ENCODE measurements around the gene UCHL3.

DNA sequence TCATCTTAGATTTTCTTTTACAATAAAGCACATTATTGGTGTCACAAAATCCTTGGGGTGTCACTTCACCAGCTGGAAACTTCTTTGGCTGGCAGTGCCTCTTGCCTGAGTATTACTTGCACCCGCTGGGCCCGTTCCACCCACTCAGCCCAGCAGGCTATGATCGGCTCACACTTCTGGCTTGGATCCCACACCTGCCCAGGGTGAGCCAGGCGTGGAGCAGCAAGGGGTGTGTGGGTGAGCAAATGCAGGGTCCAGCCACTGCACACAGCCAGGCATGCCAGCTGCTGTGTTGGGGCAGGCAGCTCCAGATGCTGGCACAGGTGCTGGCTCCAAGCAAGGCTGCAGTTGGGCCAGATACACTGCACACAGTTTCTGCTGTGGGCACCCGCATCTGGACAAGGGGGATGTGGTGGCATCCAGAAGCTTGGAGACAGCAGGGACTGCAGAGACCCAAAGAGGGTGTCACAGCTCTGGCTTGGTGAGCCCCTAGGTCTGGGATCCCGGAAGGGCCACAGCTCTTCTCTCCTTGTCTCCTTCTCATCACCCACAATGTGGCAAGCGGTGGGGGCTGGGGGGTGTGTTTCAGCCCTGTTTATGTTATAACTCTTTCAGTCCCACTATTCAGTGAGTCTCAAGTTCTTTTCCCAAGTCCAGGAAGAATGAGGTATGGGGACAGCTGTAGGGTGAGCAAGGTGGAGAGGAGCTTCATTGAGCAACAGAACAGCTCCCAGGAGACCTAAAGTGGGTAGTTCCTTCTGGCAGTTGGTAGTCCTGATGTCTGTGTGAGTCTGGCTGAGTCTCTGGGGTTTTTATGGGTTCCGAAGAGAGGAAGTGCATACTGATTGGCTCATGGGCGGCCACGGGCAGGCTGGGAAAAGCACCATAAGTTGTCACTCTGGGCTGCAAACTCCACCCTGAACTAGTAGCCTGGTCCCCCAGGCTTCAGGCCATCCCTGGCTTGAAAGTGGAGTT is 42.3 kb upstream of the UCHL3 start:
- no peak for TF ChIP-seq EZH2 (IDR thresholded peaks at IDR 0.05; ENCODE audit: insufficient read depth, poor library complexity, severe bottlenecking)
- TF ChIP-seq EZH2phosphoT487 (IDR thresholded peaks at IDR 0.05; ENCODE audit: insufficient read depth, low read depth): no peak
